ENCODE results near the gene MAGI2.

Gene MAGI2

GRCh38 chr7:78189762-78190161 is 1263.7 kb downstream of the MAGI2 start:
- no peak for DNase-seq

GRCh38 chr7:78185149-78185745 is 1268.2 kb downstream of the MAGI2 start:
- no peak for DNase-seq

- DNase-seq, result no peak
Measured at GRCh38 chr7:78184299-78184698, 1269.2 kb downstream of the MAGI2 start.

- DNase-seq, result no peak
Measured at GRCh38 chr7:78179827-78180477, 1273.5 kb downstream of the MAGI2 start.

GRCh38 chr7:78179211-78179610 is 1274.3 kb downstream of the MAGI2 start:
- no peak for DNase-seq

- DNase-seq, result no peak
Measured at GRCh38 chr7:78178319-78178718, 1275.1 kb downstream of the MAGI2 start.

- no peak for DNase-seq
Measured at GRCh38 chr7:78176171-78176570, 1277.3 kb downstream of the MAGI2 start.

GRCh38 chr7:78175330-78176100 is 1278.0 kb downstream of the MAGI2 start:
- no peak for DNase-seq

GRCh38 chr7:78173666-78174065 is 1279.8 kb downstream of the MAGI2 start:
- DNase-seq, result no peak

- no peak for DNase-seq
Measured at GRCh38 chr7:78172933-78173591, 1280.4 kb downstream of the MAGI2 start.

- DNase-seq, result no peak
Measured at GRCh38 chr7:78172267-78172757, 1281.2 kb downstream of the MAGI2 start.

- DNase-seq, result no peak
Measured at GRCh38 chr7:78171398-78171797, 1282.1 kb downstream of the MAGI2 start.

GRCh38 chr7:78170815-78171214 is 1282.7 kb downstream of the MAGI2 start:
- DNase-seq, result no peak

GRCh38 chr7:78169992-78170391 is 1283.5 kb downstream of the MAGI2 start:
- DNase-seq, result no peak

- no peak for DNase-seq
Measured at GRCh38 chr7:78168865-78169264, 1284.6 kb downstream of the MAGI2 start.

- DNase-seq, result no peak
Measured at GRCh38 chr7:78167860-78168259, 1285.6 kb downstream of the MAGI2 start.

- DNase-seq, result no peak
Measured at GRCh38 chr7:78165854-78166253, 1287.6 kb downstream of the MAGI2 start.

- no peak for DNase-seq
Measured at GRCh38 chr7:78165454-78165853, 1288.0 kb downstream of the MAGI2 start.

GRCh38 chr7:78164459-78164858 is 1289.0 kb downstream of the MAGI2 start:
- DNase-seq, result no peak

- DNase-seq, result no peak
Measured at GRCh38 chr7:78161781-78162180, 1291.7 kb downstream of the MAGI2 start.

GRCh38 chr7:78159545-78159944 is 1293.9 kb downstream of the MAGI2 start:
- DNase-seq, result no peak

- DNase-seq, result no peak
Measured at GRCh38 chr7:78153285-78153684, 1300.2 kb downstream of the MAGI2 start.

- DNase-seq, result no peak
Measured at GRCh38 chr7:78151229-78151628, 1302.2 kb downstream of the MAGI2 start.
